H1 (cell line): Measurements from ENCODE around the gene ZNF536. TPM values are rescaled to one million over a fixed set of nuclear protein-coding genes. Genes with fewer than 3 reads are reported as not detected.

Experiments
- CTCF ChIA-PET: fragments of 300-600 bp; sonication (Branson Sonifier 250); formaldehyde crosslinking; loops from one replicate; lab custom pipeline; 2021; ENCODE audit not compliant: partially characterized antibody; lab: Charles Lee
- POLR2A ChIA-PET: fragments of 300-600 bp; sonication (Branson Sonifier 250); formaldehyde crosslinking; loops from one replicate; lab custom pipeline; 2021; ENCODE audit warnings: inconsistent platforms; ENCODE audit not compliant: partially characterized antibody; lab: Charles Lee
- DNase-seq, 2 experiments: peaks; one replicate each; pipeline versions ENCODE4 v3.0.0 to v3.0.0-alpha.2; 2010 to 2022; ENCODE audit warnings: low spot score in 2 of 2, low read depth in 1 of 2, mixed read lengths in 1 of 2
- FAIRE-seq: peaks from 2 replicates; lab custom pipeline; 2011; peaks lifted over from hg19 to GRCh38; lab: Jason Lieb, UNC
- H2AFZ ChIP-seq: 2 replicates; pipeline ENCODE4 v1.8.1; 2012; ENCODE audit warnings: low read length, inconsistent platforms
- H2AK5ac ChIP-seq: 2 replicates; pipeline ENCODE4 v1.6.1; 2013; ENCODE audit warnings: low read depth, low read length
- H2BK120ac ChIP-seq: replicated peaks from 2 replicates; pipeline ENCODE3; 2013; ENCODE audit warnings: low read depth, low read length, inconsistent platforms
- H2BK12ac ChIP-seq: 2 replicates; pipeline ENCODE4 v1.6.1; 2013; ENCODE audit warnings: low read depth, low read length
- H2BK15ac ChIP-seq: 2 replicates; pipeline ENCODE4 v1.6.1; 2013; ENCODE audit warnings: low read length
- H2BK20ac ChIP-seq: 2 replicates; pipeline ENCODE4 v1.6.1; 2013; ENCODE audit warnings: low read length
- H2BK5ac ChIP-seq: 2 replicates; pipeline ENCODE4 v1.6.1; 2013; ENCODE audit warnings: low read depth, low read length
- H3K14ac ChIP-seq: 2 replicates; pipeline ENCODE4 v1.6.1; 2013; ENCODE audit warnings: inconsistent platforms; ENCODE audit not compliant: insufficient read length
- H3K18ac ChIP-seq: 2 replicates; pipeline ENCODE4 v1.6.1; 2013; ENCODE audit warnings: low read length; ENCODE audit errors: extremely low read depth
- H3K23ac ChIP-seq: 2 replicates; pipeline ENCODE4 v1.6.1; 2013; ENCODE audit warnings: inconsistent platforms; ENCODE audit not compliant: insufficient read length
- H3K23me2 ChIP-seq: 2 replicates; pipeline ENCODE4 v1.6.1; 2013; ENCODE audit warnings: low read depth, low read length
- H3K27ac ChIP-seq: 2 replicates; pipeline ENCODE4 v1.6.1; 2011; ENCODE audit warnings: low read depth, low read length, inconsistent platforms
- H3K27me3 ChIP-seq, 4 experiments: replicated peaks in 1 of 4; 1 replicate in 1 of 4; 2 replicates in 3 of 4; pipeline versions ENCODE4 v1.6.1 to v1.8.1; 2011 to 2013; ENCODE audit warnings: low read length in 3 of 4, mild to moderate bottlenecking in 3 of 4, inconsistent platforms in 2 of 4, mixed read lengths in 2 of 4, moderate library complexity in 1 of 4; ENCODE audit not compliant: control insufficient read depth in 3 of 4, insufficient read depth in 3 of 4; ENCODE audit errors: extremely low read depth in 1 of 4
- H3K36me3 ChIP-seq, 4 experiments: 2 replicates each; pipeline versions ENCODE4 v1.6.1 to v1.8.1; 2011 to 2013; ENCODE audit warnings: mild to moderate bottlenecking in 4 of 4, low read length in 3 of 4, moderate library complexity in 2 of 4, control low read depth in 1 of 4, inconsistent platforms in 1 of 4; ENCODE audit not compliant: insufficient read depth in 4 of 4, control insufficient read depth in 2 of 4
- H3K4ac ChIP-seq: replicated peaks from 2 replicates; pipeline ENCODE3; 2013; ENCODE audit warnings: low read length, low read depth, mixed read lengths, inconsistent platforms; ENCODE audit not compliant: insufficient read length
- H3K4me1 ChIP-seq, 4 experiments: replicated peaks in 1 of 4; 1 replicate in 1 of 4; 2 replicates in 3 of 4; pipeline versions ENCODE4 v1.6.1 to v1.8.1; 2011 to 2013; ENCODE audit warnings: low read length in 3 of 4, inconsistent platforms in 2 of 4, mixed read lengths in 1 of 4; ENCODE audit not compliant: insufficient read depth in 4 of 4, control insufficient read depth in 3 of 4
- H3K4me2 ChIP-seq, 2 experiments: 2 replicates each; pipeline versions ENCODE4 v1.6.1 to v1.8.1; 2011 to 2013; ENCODE audit warnings: low read depth in 2 of 2, low read length in 2 of 2, control low read depth in 1 of 2, inconsistent platforms in 1 of 2, mild to moderate bottlenecking in 1 of 2; ENCODE audit not compliant: insufficient read depth in 1 of 2
- H3K4me3 ChIP-seq, 4 experiments: fragments of 200-600, 300-600 bp in 1 of 4; sonication (generic), shearing (Covaris generic), sonication (Bioruptor Twin) in 1 of 4; 2 replicates each; pipeline versions ENCODE4 v1.5.1 to v1.8.1; 2011 to 2016; ENCODE audit warnings: low read length in 4 of 4, low read depth in 3 of 4, control low read depth in 2 of 4, inconsistent platforms in 2 of 4, mild to moderate bottlenecking in 2 of 4, mixed read lengths in 1 of 4, moderate library complexity in 1 of 4; ENCODE audit not compliant: insufficient read depth in 2 of 4; ENCODE audit errors: extremely low read depth in 1 of 4
- H3K56ac ChIP-seq: replicated peaks from 2 replicates; pipeline ENCODE3; 2013; ENCODE audit warnings: low read depth, mild to moderate bottlenecking, mixed read lengths, low read length, inconsistent platforms; ENCODE audit not compliant: insufficient read length
- H3K79me1 ChIP-seq: 2 replicates; pipeline ENCODE4 v1.6.1; 2013; ENCODE audit warnings: low read depth, low read length, control low read depth
- H3K79me2 ChIP-seq, 2 experiments: 2 replicates each; pipeline versions ENCODE4 v1.6.1 to v1.8.1; 2012 to 2013; ENCODE audit warnings: low read length in 2 of 2, mild to moderate bottlenecking in 2 of 2, inconsistent platforms in 1 of 2; ENCODE audit not compliant: insufficient read depth in 2 of 2, control insufficient read depth in 1 of 2
- H3K9ac ChIP-seq, 4 experiments: replicated peaks in 1 of 4; 1 replicate in 1 of 4; 2 replicates in 3 of 4; pipeline versions ENCODE4 v1.6.1 to v1.8.1; 2011 to 2013; ENCODE audit warnings: low read depth in 3 of 4, low read length in 3 of 4, control low read depth in 2 of 4, mild to moderate bottlenecking in 2 of 4, moderate library complexity in 2 of 4, inconsistent platforms in 1 of 4; ENCODE audit errors: extremely low read depth in 1 of 4
- H3K9me3 ChIP-seq, 2 experiments: 2 replicates each; pipeline versions ENCODE4 v1.6.1 to v1.8.1; 2012 to 2013; ENCODE audit warnings: mild to moderate bottlenecking in 2 of 2, moderate library complexity in 2 of 2, control low read depth in 1 of 2, inconsistent platforms in 1 of 2, low read depth in 1 of 2, low read length in 1 of 2, mixed read lengths in 1 of 2; ENCODE audit not compliant: insufficient read depth in 2 of 2
- H4K20me1 ChIP-seq, 2 experiments: replicated peaks in 1 of 2; 2 replicates each; pipeline versions ENCODE3 to v1.8.1; 2011 to 2013; ENCODE audit warnings: inconsistent platforms in 2 of 2, low read length in 2 of 2, mild to moderate bottlenecking in 1 of 2; ENCODE audit not compliant: insufficient read depth in 2 of 2, control insufficient read depth in 1 of 2
- H4K5ac ChIP-seq: 2 replicates; pipeline ENCODE4 v1.6.1; 2013; ENCODE audit warnings: low read length, low read depth, mixed read lengths, inconsistent platforms; ENCODE audit not compliant: insufficient read length
- H4K8ac ChIP-seq: 2 replicates; pipeline ENCODE4 v1.8.0; 2013; ENCODE audit warnings: mild to moderate bottlenecking, moderate library complexity, low read length, inconsistent platforms; ENCODE audit not compliant: insufficient read depth; ENCODE audit errors: extremely low read depth
- H4K91ac ChIP-seq: replicated peaks from 2 replicates; pipeline ENCODE3; 2013; ENCODE audit warnings: low read length, mixed read lengths, inconsistent platforms; ENCODE audit not compliant: insufficient read length
- CHD1 ChIP-seq: IDR thresholded peaks from 2 replicates; pipeline ENCODE4 v1.6.1; 2012; ENCODE audit warnings: low read depth, low read length, improper control_type of control experiment
- SP2 ChIP-seq: IDR thresholded peaks from 2 replicates; pipeline ENCODE4 v1.6.1; 2012; ENCODE audit warnings: mild to moderate bottlenecking, low read length, inconsistent platforms
- SUZ12 ChIP-seq: fragments of 200-600 bp; sonication (generic); IDR thresholded peaks from 2 replicates; pipeline ENCODE4 v1.6.1; 2012; ENCODE audit warnings: mild to moderate bottlenecking, inconsistent platforms, low read length, moderate library complexity, mixed read lengths
- TBP ChIP-seq: IDR thresholded peaks from 2 replicates; pipeline ENCODE4 v1.6.1; 2011; ENCODE audit warnings: low read depth, low read length, improper control_type of control experiment
- WGBS, 2 experiments: shearing (Covaris generic) in 1 of 2; methylation state at CpG; one replicate each; pipeline versions ENCODE4 v1.1.6 to v1.1.7; 2013 to 2015; ENCODE audit warnings: low lambda C conversion rate in 2 of 2, mixed read lengths in 2 of 2, inconsistent platforms in 1 of 2, low coverage in 1 of 2, missing lambda C conversion rate in 1 of 2; ENCODE audit not compliant: insufficient replicate concordance in 2 of 2, insufficient coverage in 1 of 2, insufficient read length in 1 of 2; ENCODE audit errors: extremely low coverage in 1 of 2, missing lambda C conversion rate in 1 of 2; 5-methylcytosine and 5-hydroxymethylcytosine counted together
- polyA plus RNA-seq, 7 experiments: library from polyadenylated mRNA; depleted of rRNA in 3 of 7; stranded (reverse) in 5 of 7; unstranded in 2 of 7; fragments of >200 nt in 5 of 7; fragments of 200-250 nt in 2 of 7; gene quantifications; 1 replicate in 5 of 7; 2 replicates in 1 of 7; 4 replicates in 1 of 7; pipeline versions ENCODE4 v1.2.1 to v1.2.3, GENCODE V29; 2011 to 2013; ENCODE audit warnings: missing spikeins in 2 of 7, mixed read lengths in 2 of 7
- total RNA-seq: library from RNA; stranded (reverse); fragmentation: NEBNext Ultra II Directional; extraction: Animal tissue kit (Norgen Biotek cat#: 25700); gene quantifications from 2 replicates; pipeline ENCODE4 v1.2.1, GENCODE V29; 2021

The ZNF536 gene
- total and polyA plus RNA-seq, 2 of the 8 experiments (the other 6 are each of a cell fraction or from before 2014, with no cell fraction given) = 0.09 to 0.11 TPM

DNA sequence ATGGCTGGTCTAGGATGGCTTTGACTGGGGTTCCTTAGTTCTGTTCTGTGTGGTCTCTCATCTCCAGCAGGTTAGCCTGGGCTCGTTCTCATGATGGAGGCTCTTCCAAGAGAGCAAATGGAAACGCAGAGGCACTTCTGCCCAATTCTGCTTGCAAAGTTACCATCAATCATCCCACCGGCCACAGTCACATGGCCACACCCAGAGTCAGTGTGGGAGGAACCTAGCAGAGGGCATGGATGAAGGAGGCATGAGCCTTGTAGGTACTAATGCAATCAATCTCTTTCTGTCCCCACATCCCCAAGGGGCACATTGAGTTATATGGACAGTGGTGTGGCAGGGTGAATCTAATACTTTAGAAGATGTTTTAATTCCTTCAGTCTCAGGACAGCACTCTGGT is 207.2 kb downstream of the ZNF536 start:
- H3K79me2 ChIP-seq = no peaks in the 10 kb centered on the region
- H4K5ac ChIP-seq = no peak overlapping the region
- H3K27me3 ChIP-seq = no peaks in the 10 kb centered on the region
- H2BK20ac ChIP-seq = no peak overlapping the region
- no peak overlapping the region for H3K14ac ChIP-seq
- POLR2A ChIA-PET = no interaction called here
- no peak overlapping the region for H3K18ac ChIP-seq
- H3K4me2 ChIP-seq = no peak overlapping the region
- no peak overlapping the region for H2AK5ac ChIP-seq
- H2AFZ ChIP-seq = no peak overlapping the region
- TF ChIP-seq SP2 (no peak), TBP (no peak), CHD1 (no peak), SUZ12 (no peak)
- TF ChIP-seq, all 59 proteins: peak for 0
- FAIRE-seq (no peak), DNase-seq (no peak)
- Histone ChIP-seq H2BK5ac (no peak overlapping the region), H3K9ac (no peak overlapping the region), H3K27ac (no peak overlapping the region), H3K4ac (no peak overlapping the region), H4K91ac (no peak overlapping the region), H3K36me3 (no peaks in the 10 kb centered on the region), H3K4me1 (peaks cover 0 to 2% (median 0%) of the 10 kb centered on the region in 4 experiments; a peak in 1 of 7 replicates), H2BK120ac (no peak overlapping the region), H2BK12ac (no peak overlapping the region), H3K79me1 (no peaks in the 10 kb centered on the region), H3K9me3 (no peaks in the 10 kb centered on the region), H2BK15ac (no peak overlapping the region), H4K8ac (no peak overlapping the region), H3K23ac (no peak overlapping the region), H4K20me1 (no peaks in the 10 kb centered on the region), H3K23me2 (no peaks in the 10 kb centered on the region), H3K4me3 (no peak overlapping the region), H3K56ac (no peak overlapping the region)
- CTCF ChIA-PET = interaction anchor here (1.9 kb wide), 1 partner anchor 23 kb away, joined by 4 read pairs; no protein-coding TSS in a partner anchor
- WGBS, 2 experiments = 81% methylated on average over 3 of the region's 3 CpGs; no CpG with 5 or more reads in 1 of the 2 experiments
